H7 (cell line): ENCODE results near the gene CLPTM1L. TPM values are rescaled to one million over a fixed set of nuclear protein-coding genes. Genes with fewer than 3 reads are reported as not detected.

Experiments used
- DNase-seq: peaks from one replicate; pipeline ENCODE4 v3.0.0; 2012
- H3K27me3 ChIP-seq: 2 replicates; pipeline ENCODE4 v1.6.0; 2011; ENCODE audit warnings: mild to moderate bottlenecking, low read length; ENCODE audit not compliant: control insufficient read depth, insufficient read depth
- H3K36me3 ChIP-seq: replicated peaks from 2 replicates; pipeline ENCODE4 v1.5.1; 2011; ENCODE audit warnings: low read length; ENCODE audit not compliant: control insufficient read depth, insufficient read depth
- H3K4me3 ChIP-seq: 2 replicates; pipeline ENCODE4 v1.5.1; 2011; ENCODE audit warnings: low read depth, mild to moderate bottlenecking, control low read depth, low read length, moderate library complexity; ENCODE audit not compliant: insufficient read depth
- total RNA-seq: library from RNA; depleted of rRNA; stranded (reverse); fragments of >200 nt; shearing (Covaris generic); gene quantifications from 2 replicates; pipeline ENCODE4 v1.2.3, GENCODE V29; 2014

CLPTM1L gene
- total RNA-seq, 1 experiment from 2014 or later = 173 TPM

- Histone ChIP-seq H3K4me3 (no peak overlapping the region), H3K27me3 (no peaks in the 10 kb centered on the region), H3K36me3 (peaks cover 14% of the 10 kb centered on the region)
- DNase-seq = peak; percentile 87
These were observed 29.0 kb downstream of the CLPTM1L start for GRCh38 chr5:1315709-1316587.

- no peak for DNase-seq
- no peak overlapping the region for H3K4me3 ChIP-seq
- peaks cover 8% of the 10 kb centered on the region for H3K36me3 ChIP-seq
- H3K27me3 ChIP-seq = no peaks in the 10 kb centered on the region
These were observed 29.7 kb downstream of the CLPTM1L start for GRCh38 chr5:1315018-1315708.

GRCh38 chr5:1314564-1314982 lies 30.3 kb downstream of the CLPTM1L start:
- Histone ChIP-seq H3K27me3 (no peaks in the 10 kb centered on the region), H3K36me3 (peaks cover 3% of the 10 kb centered on the region), H3K4me3 (no peak overlapping the region)
- no peak for DNase-seq

- no peak for DNase-seq
These were observed 31.7 kb downstream of the CLPTM1L start for GRCh38 chr5:1312993-1313833.

GRCh38 chr5:1312206-1312605 lies 32.7 kb downstream of the CLPTM1L start:
- Histone ChIP-seq H3K36me3 (no peaks in the 10 kb centered on the region), H3K4me3 (no peak overlapping the region), H3K27me3 (no peaks in the 10 kb centered on the region)
- no peak for DNase-seq

More at GRCh38 chr5:1312993-1313833, 31.7 kb downstream of the CLPTM1L start:
- no peaks in the 10 kb centered on the region for H3K27me3 ChIP-seq
- H3K36me3 ChIP-seq = no peaks in the 10 kb centered on the region; the same call in none of the 2 replicates
- no peak overlapping the region for H3K4me3 ChIP-seq

GRCh38 chr5:1311439-1312055 lies 33.4 kb downstream of the CLPTM1L start:
- no peak for DNase-seq
- no peak overlapping the region for H3K4me3 ChIP-seq

GRCh38 chr5:1310118-1310517 lies 34.8 kb downstream of the CLPTM1L start:
- H3K4me3 ChIP-seq = no peak overlapping the region
- no peaks in the 10 kb centered on the region for H3K27me3 ChIP-seq
- no peaks in the 10 kb centered on the region for H3K36me3 ChIP-seq
- no peak for DNase-seq

More at GRCh38 chr5:1311439-1312055, 33.4 kb downstream of the CLPTM1L start:
- Histone ChIP-seq H3K36me3 (no peaks in the 10 kb centered on the region), H3K27me3 (no peaks in the 10 kb centered on the region)

- Histone ChIP-seq H3K4me3 (no peak overlapping the region), H3K27me3 (no peaks in the 10 kb centered on the region)
- DNase-seq = no peak
These were observed 40.9 kb downstream of the CLPTM1L start for GRCh38 chr5:1304033-1304432.

GRCh38 chr5:1302258-1302657 lies 42.6 kb downstream of the CLPTM1L start:
- H3K27me3 ChIP-seq = no peaks in the 10 kb centered on the region
- H3K36me3 ChIP-seq = no peaks in the 10 kb centered on the region
- no peak for DNase-seq
- no peak overlapping the region for H3K4me3 ChIP-seq

More at GRCh38 chr5:1304033-1304432, 40.9 kb downstream of the CLPTM1L start:
- no peaks in the 10 kb centered on the region for H3K36me3 ChIP-seq

- no peaks in the 10 kb centered on the region for H3K36me3 ChIP-seq
- no peak for DNase-seq
- no peak overlapping the region for H3K4me3 ChIP-seq
- H3K27me3 ChIP-seq = peaks cover 5% of the 10 kb centered on the region
These were observed 44.3 kb downstream of the CLPTM1L start for GRCh38 chr5:1300581-1301083.

GRCh38 chr5:1299961-1300360 lies 44.9 kb downstream of the CLPTM1L start:
- Histone ChIP-seq H3K27me3 (peaks cover 8% of the 10 kb centered on the region), H3K4me3 (no peak overlapping the region), H3K36me3 (no peaks in the 10 kb centered on the region)
- DNase-seq = no peak

- no peak for DNase-seq
- no peaks in the 10 kb centered on the region for H3K36me3 ChIP-seq
- H3K27me3 ChIP-seq = peaks cover 8% of the 10 kb centered on the region
- no peak overlapping the region for H3K4me3 ChIP-seq
These were observed 45.4 kb downstream of the CLPTM1L start for GRCh38 chr5:1299511-1299850.

GRCh38 chr5:1298723-1299510 lies 46.0 kb downstream of the CLPTM1L start:
- DNase-seq = no peak
- H3K27me3 ChIP-seq = peaks cover 10% of the 10 kb centered on the region

More at GRCh38 chr5:1298723-1299510, 46.0 kb downstream of the CLPTM1L start:
- H3K4me3 ChIP-seq = no peak overlapping the region
- no peaks in the 10 kb centered on the region for H3K36me3 ChIP-seq
